ENCODE data around the gene ATM.

Gene ATM

GRCh38 chr11:108316061-108316460 is 93.2 kb downstream of the ATM start:
- no peak overlapping the region for H2AFZ ChIP-seq (ENCODE audit: low read depth, low read length)
- H3K4me2 ChIP-seq (ENCODE audit: low read length): no peak overlapping the region
- H3K4me3 ChIP-seq (ENCODE audit: low read length): no peak overlapping the region
- H3K4me1 ChIP-seq (ENCODE audit: low read length): no peaks in the 10 kb centered on the region
- H3K79me2 ChIP-seq (ENCODE audit: low read length): no peaks in the 10 kb centered on the region
- H3K27ac ChIP-seq (ENCODE audit: low read length): no peak overlapping the region
- H4K20me1 ChIP-seq (ENCODE audit: insufficient read depth, low read length): no peaks in the 10 kb centered on the region
- TF ChIP-seq EZH2phosphoT487 (IDR thresholded peaks at IDR 0.05; ENCODE audit: low read depth) (no peak), CTCF (IDR thresholded peaks at IDR 0.05; ENCODE audit: low read depth, low read length) (no peak)
- H3K36me3 ChIP-seq (replicated peaks; ENCODE audit: low read depth, low read length): peaks cover 22% of the 10 kb centered on the region
- H3K9me3 ChIP-seq (ENCODE audit: insufficient read depth, low read length): no peaks in the 10 kb centered on the region
- H3K9ac ChIP-seq (ENCODE audit: low read length): no peak overlapping the region
- no peaks in the 10 kb centered on the region for H3K27me3 ChIP-seq (ENCODE audit: low read depth, low read length)

- no peaks in the 10 kb centered on the region for H3K79me2 ChIP-seq (ENCODE audit: low read length)
- TF ChIP-seq EZH2phosphoT487 (IDR thresholded peaks at IDR 0.05; ENCODE audit: low read depth): no peak
- no peak for TF ChIP-seq CTCF (IDR thresholded peaks at IDR 0.05; ENCODE audit: low read depth, low read length)
- H3K4me1 ChIP-seq (ENCODE audit: low read length): peaks cover 15% of the 10 kb centered on the region
- peaks cover 1% of the 10 kb centered on the region; the same call in 1 of the 2 replicates for H4K20me1 ChIP-seq (ENCODE audit: insufficient read depth, low read length)
- peaks cover 23% of the 10 kb centered on the region for H3K36me3 ChIP-seq (replicated peaks; ENCODE audit: low read depth, low read length)
- H3K9me3 ChIP-seq (ENCODE audit: insufficient read depth, low read length): no peaks in the 10 kb centered on the region
- H3K4me3 ChIP-seq (ENCODE audit: low read length): no peak overlapping the region
- H3K27ac ChIP-seq (ENCODE audit: low read length): no peak overlapping the region
- no peak overlapping the region for H2AFZ ChIP-seq (ENCODE audit: low read depth, low read length)
- H3K27me3 ChIP-seq (ENCODE audit: low read depth, low read length): no peaks in the 10 kb centered on the region
- no peak overlapping the region for H3K9ac ChIP-seq (ENCODE audit: low read length)
- no peak overlapping the region for H3K4me2 ChIP-seq (ENCODE audit: low read length)
Observed at GRCh38 chr11:108319541-108320145, 96.8 kb downstream of the ATM start.

GRCh38 chr11:108322666-108323065 is 99.8 kb downstream of the ATM start:
- Histone ChIP-seq H2AFZ (ENCODE audit: low read depth, low read length) (no peak overlapping the region), H3K9me3 (ENCODE audit: insufficient read depth, low read length) (no peaks in the 10 kb centered on the region), H3K4me1 (ENCODE audit: low read length) (peaks cover 17% of the 10 kb centered on the region), H3K9ac (ENCODE audit: low read length) (no peak overlapping the region), H3K79me2 (ENCODE audit: low read length) (no peaks in the 10 kb centered on the region), H3K27ac (ENCODE audit: low read length) (no peak overlapping the region), H3K4me3 (ENCODE audit: low read length) (no peak overlapping the region), H3K27me3 (ENCODE audit: low read depth, low read length) (no peaks in the 10 kb centered on the region), H4K20me1 (ENCODE audit: insufficient read depth, low read length) (peaks cover 4% of the 10 kb centered on the region; the same call in 1 of the 2 replicates), H3K4me2 (ENCODE audit: low read length) (no peak overlapping the region), H3K36me3 (replicated peaks; ENCODE audit: low read depth, low read length) (peaks cover 11% of the 10 kb centered on the region)
- TF ChIP-seq CTCF (IDR thresholded peaks at IDR 0.05; ENCODE audit: low read depth, low read length) (no peak), EZH2phosphoT487 (IDR thresholded peaks at IDR 0.05; ENCODE audit: low read depth) (no peak)

GRCh38 chr11:108324587-108324986 is 101.7 kb downstream of the ATM start:
- H3K36me3 ChIP-seq (replicated peaks; ENCODE audit: low read depth, low read length): peaks cover 7% of the 10 kb centered on the region
- peak overlapping the region; percentile 21; the same call in 1 of the 2 replicates for H3K27ac ChIP-seq (ENCODE audit: low read length)

More at GRCh38 chr11:108324587-108324986, 101.7 kb downstream of the ATM start:
- no peak overlapping the region for H3K4me2 ChIP-seq (ENCODE audit: low read length)
- no peaks in the 10 kb centered on the region for H3K27me3 ChIP-seq (ENCODE audit: low read depth, low read length)
- H3K4me3 ChIP-seq (ENCODE audit: low read length): no peak overlapping the region
- no peak overlapping the region for H2AFZ ChIP-seq (ENCODE audit: low read depth, low read length)
- peaks cover 17% of the 10 kb centered on the region for H3K4me1 ChIP-seq (ENCODE audit: low read length)
- no peaks in the 10 kb centered on the region for H3K79me2 ChIP-seq (ENCODE audit: low read length)
- H3K9ac ChIP-seq (ENCODE audit: low read length): no peak overlapping the region
- no peaks in the 10 kb centered on the region for H3K9me3 ChIP-seq (ENCODE audit: insufficient read depth, low read length)
- H4K20me1 ChIP-seq (ENCODE audit: insufficient read depth, low read length): peaks cover 4% of the 10 kb centered on the region; the same call in 1 of the 2 replicates
- TF ChIP-seq CTCF (IDR thresholded peaks at IDR 0.05; ENCODE audit: low read depth, low read length): no peak
- TF ChIP-seq EZH2phosphoT487 (IDR thresholded peaks at IDR 0.05; ENCODE audit: low read depth): no peak

All from OCI-LY3 (cell line).